ENCODE data around the gene STX10. TPM values are rescaled to one million over a fixed set of nuclear protein-coding genes. Genes with fewer than 3 reads are reported as not detected.
"Not testable (repeated sequence)": the region's sequence is repeated elsewhere in the genome, so short reads cannot be mapped to it uniquely, and the experiment has no call there.

STX10 gene
- total RNA-seq, 1 experiment from 2014 or later = 37.9 TPM

- BruUV-seq (replicated peaks) = no TSS peak
- Mint-ChIP-seq H3K4me1 (ENCODE audit: insufficient read depth, unreplicated experiment) (no peaks in the 10 kb centered on the region), H3K27me3 (ENCODE audit: insufficient read depth, unreplicated experiment) (no peaks in the 10 kb centered on the region), H3K9me3 (ENCODE audit: unreplicated experiment) (no peaks in the 10 kb centered on the region), H3K36me3 (ENCODE audit: insufficient read depth, unreplicated experiment) (no peaks in the 10 kb centered on the region), H3K4me3 (ENCODE audit: unreplicated experiment) (no peak overlapping the region), H3K27ac (ENCODE audit: low read depth, unreplicated experiment) (no peak overlapping the region)
- ChIA-PET CTCF (interaction anchor here (0.6 to 1.1 kb wide), 6 partner anchors 18 to 408 kb away, joined by 3 to 4 read pairs (median 3); no protein-coding TSS in a partner anchor), POLR2A (interaction anchor here (0.7 to 1.1 kb wide), 3 partner anchors 29 to 91 kb away, joined by 3 read pairs; no protein-coding TSS in a partner anchor)
- no peak for DNase-seq (ENCODE audit: unreplicated experiment)
- intact Hi-C loops (cut with micrococcal nuclease) = no loop called here
- no peak for TF ChIP-seq CTCF (IDR thresholded peaks at IDR 0.05; ENCODE audit: unreplicated experiment)
Measured at GRCh38 chr19:13181747-13182388, 31.7 kb upstream of the STX10 start.

DNA sequence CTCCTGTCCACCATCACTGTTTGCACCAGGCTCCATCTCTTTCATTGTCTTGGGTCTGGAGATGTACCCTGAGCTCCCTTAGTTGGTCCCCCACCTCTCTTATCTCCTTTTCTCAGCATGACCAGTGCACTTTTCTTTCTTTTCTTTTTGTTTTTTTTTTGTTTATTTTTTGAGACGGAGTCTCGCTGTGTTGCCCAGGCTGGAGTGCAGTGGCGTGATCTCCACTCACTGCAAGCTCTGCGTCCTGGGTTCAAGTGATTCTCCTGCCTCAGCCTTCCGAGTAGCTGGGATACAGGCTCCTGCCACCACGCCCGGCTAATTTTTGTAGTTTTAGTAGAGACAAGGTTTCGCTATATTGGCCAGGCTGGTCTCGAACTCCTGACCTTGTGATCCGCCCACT, 28.1 kb upstream of the STX10 start:
- H3K27ac Mint-ChIP-seq (ENCODE audit: low read depth, unreplicated experiment); H3K27me3 Mint-ChIP-seq (ENCODE audit: insufficient read depth, unreplicated experiment); H3K4me1 Mint-ChIP-seq (ENCODE audit: insufficient read depth, unreplicated experiment); POLR2A ChIA-PET; H3K36me3 Mint-ChIP-seq (ENCODE audit: insufficient read depth, unreplicated experiment); H3K4me3 Mint-ChIP-seq (ENCODE audit: unreplicated experiment); intact Hi-C loops (cut with micrococcal nuclease); H3K9me3 Mint-ChIP-seq (ENCODE audit: unreplicated experiment); DNase-seq (ENCODE audit: unreplicated experiment); BruUV-seq (replicated peaks): not testable (repeated sequence)
- CTCF ChIA-PET = interaction anchor here (0.6 to 0.7 kb wide), 2 partner anchors 45 to 105 kb away, joined by 3 read pairs; no protein-coding TSS in a partner anchor

GRCh38 chr19:13177584-13177983, 27.4 kb upstream of the STX10 start:
- POLR2A ChIA-PET; H3K36me3 Mint-ChIP-seq (ENCODE audit: insufficient read depth, unreplicated experiment); BruUV-seq (replicated peaks); H3K4me3 Mint-ChIP-seq (ENCODE audit: unreplicated experiment); H3K27ac Mint-ChIP-seq (ENCODE audit: low read depth, unreplicated experiment); H3K4me1 Mint-ChIP-seq (ENCODE audit: insufficient read depth, unreplicated experiment); H3K9me3 Mint-ChIP-seq (ENCODE audit: unreplicated experiment); intact Hi-C loops (cut with micrococcal nuclease); H3K27me3 Mint-ChIP-seq (ENCODE audit: insufficient read depth, unreplicated experiment); DNase-seq (ENCODE audit: unreplicated experiment): not testable (repeated sequence)
- CTCF ChIA-PET = interaction anchor here (0.7 to 1.0 kb wide), 3 partner anchors 8 to 106 kb away, joined by 3 read pairs; no protein-coding TSS in a partner anchor

- BruUV-seq (replicated peaks) = no TSS peak
- no peak for TF ChIP-seq CTCF (IDR thresholded peaks at IDR 0.05; ENCODE audit: unreplicated experiment)
- ChIA-PET POLR2A (interaction anchor here (1.2 to 1.6 kb wide), 3 partner anchors 12 to 24 kb away, joined by 3 to 9 read pairs (median 3); no protein-coding TSS in a partner anchor), CTCF (interaction anchor here (0.6 to 1.2 kb wide), 5 partner anchors 37 to 211 kb away, joined by 3 to 4 read pairs (median 3); no protein-coding TSS in a partner anchor)
- no peaks in the 10 kb centered on the region for H3K36me3 Mint-ChIP-seq (ENCODE audit: insufficient read depth, unreplicated experiment)
- peaks cover 8% of the 10 kb centered on the region for H3K4me1 Mint-ChIP-seq (ENCODE audit: insufficient read depth, unreplicated experiment)
- intact Hi-C loops (cut with micrococcal nuclease) = no loop called here
- no peaks in the 10 kb centered on the region for H3K27me3 Mint-ChIP-seq (ENCODE audit: insufficient read depth, unreplicated experiment)
- H3K9me3 Mint-ChIP-seq (ENCODE audit: unreplicated experiment) = no peaks in the 10 kb centered on the region
- no peak overlapping the region for H3K27ac Mint-ChIP-seq (ENCODE audit: low read depth, unreplicated experiment)
- no peak overlapping the region for H3K4me3 Mint-ChIP-seq (ENCODE audit: unreplicated experiment)
- DNase-seq (ENCODE audit: unreplicated experiment) = no peak
Measured at GRCh38 chr19:13176345-13176744, 26.2 kb upstream of the STX10 start.

- Mint-ChIP-seq H3K4me1 (ENCODE audit: insufficient read depth, unreplicated experiment) (peaks cover 19% of the 10 kb centered on the region), H3K27me3 (ENCODE audit: insufficient read depth, unreplicated experiment) (no peaks in the 10 kb centered on the region), H3K4me3 (ENCODE audit: unreplicated experiment) (no peak overlapping the region), H3K36me3 (ENCODE audit: insufficient read depth, unreplicated experiment) (no peaks in the 10 kb centered on the region), H3K27ac (ENCODE audit: low read depth, unreplicated experiment) (no peak overlapping the region), H3K9me3 (ENCODE audit: unreplicated experiment) (no peaks in the 10 kb centered on the region)
- intact Hi-C loops (cut with micrococcal nuclease) = no loop called here
- POLR2A ChIA-PET = no interaction called here
- TF ChIP-seq CTCF (IDR thresholded peaks at IDR 0.05; ENCODE audit: unreplicated experiment) = no peak
- DNase-seq (ENCODE audit: unreplicated experiment) = no peak
- CTCF ChIA-PET = no interaction called here
- BruUV-seq (replicated peaks) = no TSS peak
Measured at GRCh38 chr19:13173139-13173737, 23.1 kb upstream of the STX10 start.

All from MCF 10A (cell line).